Ishikawa (cell line): ENCODE data around the gene TDO2.

ENCODE experiments used
- CEBPB ChIP-seq: IDR thresholded peaks from 2 replicates; pipeline ENCODE4 v1.6.1; 2012
- CREB1 ChIP-seq: IDR thresholded peaks from 2 replicates; pipeline ENCODE4 v1.6.1; 2012; ENCODE audit warnings: low read depth
- EP300 ChIP-seq: IDR thresholded peaks from 2 replicates; pipeline ENCODE4 v1.6.1; 2012; ENCODE audit warnings: borderline replicate concordance
- FOXM1 ChIP-seq: IDR thresholded peaks from 2 replicates; pipeline ENCODE4 v1.6.1; 2012; ENCODE audit warnings: low read depth, borderline replicate concordance
- RAD21 ChIP-seq: IDR thresholded peaks from 2 replicates; pipeline ENCODE4 v1.6.1; 2012; ENCODE audit warnings: low read depth
- REST ChIP-seq: IDR thresholded peaks from 2 replicates; pipeline ENCODE4 v1.6.1; 2012; ENCODE audit warnings: low read depth, mild to moderate bottlenecking
- TAF1 ChIP-seq: IDR thresholded peaks from 2 replicates; pipeline ENCODE4 v1.6.1; 2012; ENCODE audit warnings: low read depth, mild to moderate bottlenecking
- TCF12 ChIP-seq: IDR thresholded peaks from 2 replicates; pipeline ENCODE4 v1.6.1; 2012; ENCODE audit warnings: low read depth
- TEAD4 ChIP-seq: IDR thresholded peaks from 2 replicates; pipeline ENCODE4 v1.6.1; 2012
- USF1 ChIP-seq: IDR thresholded peaks from 2 replicates; pipeline ENCODE4 v1.6.1; 2012
- YY1 ChIP-seq: IDR thresholded peaks from 2 replicates; pipeline ENCODE4 v1.6.1; 2012; ENCODE audit warnings: low read depth
- TF ChIP-seq, protein P1 (sequence below): IDR thresholded peaks from 2 replicates; pipeline ENCODE4 v1.6.1; 2012

DNA sequence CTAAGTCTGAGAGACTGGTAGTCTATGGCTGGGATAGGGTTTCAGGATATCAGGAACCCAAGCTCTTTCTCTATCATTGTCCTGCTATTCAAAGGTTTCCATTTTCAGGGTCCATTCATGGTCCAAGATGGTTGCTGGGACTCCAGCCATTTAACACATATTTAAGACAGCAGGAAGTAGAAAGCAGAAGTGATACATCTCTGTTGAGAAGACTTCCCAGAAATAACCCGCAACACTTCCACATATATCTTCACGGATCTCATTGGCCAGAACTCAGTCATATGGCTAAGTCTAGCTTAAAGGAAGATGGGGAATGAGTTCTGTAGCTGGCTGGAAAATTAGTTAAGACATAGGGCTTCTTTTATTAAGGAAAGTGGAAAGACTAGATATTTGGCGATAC, 26.3 kb downstream of the TDO2 start:
- TF ChIP-seq TAF1 (no peak), CEBPB (no peak), FOXM1 (no peak), RAD21 (no peak), TEAD4 (no peak), USF1 (no peak), REST (no peak), EP300 (no peak), TCF12 (no peak), YY1 (no peak), CREB1 (no peak)
- TF ChIP-seq, protein P1, sequence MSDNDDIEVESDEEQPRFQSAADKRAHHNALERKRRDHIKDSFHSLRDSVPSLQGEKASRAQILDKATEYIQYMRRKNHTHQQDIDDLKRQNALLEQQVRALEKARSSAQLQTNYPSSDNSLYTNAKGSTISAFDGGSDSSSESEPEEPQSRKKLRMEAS: no peak
